IMR-90 (cell line): ENCODE data around the gene PDCD1LG2. TPM values are rescaled to one million over a fixed set of nuclear protein-coding genes. Genes with fewer than 3 reads are reported as not detected.

Source experiments
- ATAC-seq: fragments of 200-7000 bp; cut with Tn5 transposase; 2 replicates; pipeline ENCODE4 v1.9.1; 2020; ENCODE audit warnings: low read depth, mild to moderate bottlenecking, moderate library complexity
- BruUV-seq: library from RNA; stranded (reverse); fragments of 400-500 nt; replicated peaks from 2 replicates; lab custom pipeline; 2021; lab: Mats Ljungman, UMichigan
- CTCF ChIA-PET: fragments of 300-600 bp; formaldehyde crosslinking; extraction: SDS; loops from one replicate; lab custom pipeline; 2021; ENCODE audit warnings: antibody characterized with exemption; lab: Yijun Ruan, JAX
- POLR2A ChIA-PET: fragments of 300-600 bp; sonication (Branson Sonifier 250); formaldehyde crosslinking; loops from one replicate; lab custom pipeline; 2022; ENCODE audit warnings: antibody characterized with exemption; ENCODE audit not compliant: unreplicated experiment; lab: Charles Lee
- DNase-seq: peaks from one replicate; pipeline ENCODE4 v3.0.0; 2013
- H2AFZ ChIP-seq: replicated peaks from 2 replicates; pipeline ENCODE3; 2013; ENCODE audit warnings: low read length, mild to moderate bottlenecking; ENCODE audit not compliant: poor library complexity
- H2AK5ac ChIP-seq: 2 replicates; pipeline ENCODE4 v1.6.1; 2013; ENCODE audit warnings: low read depth, low read length, inconsistent platforms
- H2AK9ac ChIP-seq: replicated peaks from 2 replicates; pipeline ENCODE3; 2013; ENCODE audit warnings: mild to moderate bottlenecking, low read depth, low read length, moderate library complexity; ENCODE audit not compliant: poor library complexity
- H2BK120ac ChIP-seq: 2 replicates; pipeline ENCODE4 v1.6.1; 2013; ENCODE audit warnings: low read depth, low read length, inconsistent platforms
- H2BK15ac ChIP-seq: 3 replicates; pipeline ENCODE4 v1.6.1; 2013; ENCODE audit warnings: low read depth, low read length, inconsistent platforms
- H2BK20ac ChIP-seq: 2 replicates; pipeline ENCODE4 v1.6.1; 2013; ENCODE audit warnings: low read depth, mild to moderate bottlenecking, inconsistent platforms, low read length, moderate library complexity
- H2BK5ac ChIP-seq: 2 replicates; pipeline ENCODE4 v1.6.1; 2013; ENCODE audit warnings: mild to moderate bottlenecking, low read depth, low read length, inconsistent platforms; ENCODE audit not compliant: poor library complexity, severe bottlenecking
- H3K14ac ChIP-seq: replicated peaks from 2 replicates; pipeline ENCODE4 v1.6.1; 2013; ENCODE audit warnings: low read depth, low read length, inconsistent platforms
- H3K18ac ChIP-seq: 2 replicates; pipeline ENCODE4 v1.6.1; 2013; ENCODE audit warnings: low read depth, low read length, control low read depth
- H3K23ac ChIP-seq: 2 replicates; pipeline ENCODE4 v1.6.1; 2013; ENCODE audit warnings: low read depth, low read length, inconsistent platforms
- H3K27ac ChIP-seq: 2 replicates; pipeline ENCODE4 v1.5.1; 2013; ENCODE audit warnings: mild to moderate bottlenecking, control low read depth, low read length; ENCODE audit not compliant: insufficient read depth
- H3K27me3 ChIP-seq: 2 replicates; pipeline ENCODE4 v1.6.1; 2013; ENCODE audit warnings: low read length; ENCODE audit not compliant: control insufficient read depth, insufficient read depth
- H3K36me3 ChIP-seq: 2 replicates; pipeline ENCODE4 v1.6.1; 2013; ENCODE audit warnings: low read length, mixed read lengths; ENCODE audit not compliant: control insufficient read depth, insufficient read depth
- H3K4ac ChIP-seq: 2 replicates; pipeline ENCODE4 v1.6.1; 2013; ENCODE audit warnings: low read depth, low read length, inconsistent platforms
- H3K4me1 ChIP-seq: 2 replicates; pipeline ENCODE4 v1.6.1; 2013; ENCODE audit warnings: low read length, mixed read lengths; ENCODE audit not compliant: control insufficient read depth, insufficient read depth
- H3K4me2 ChIP-seq: 2 replicates; pipeline ENCODE4 v1.6.1; 2013; ENCODE audit warnings: low read depth, mild to moderate bottlenecking, control low read depth, low read length, moderate library complexity
- H3K4me3 ChIP-seq: 2 replicates; pipeline ENCODE4 v1.5.1; 2013; ENCODE audit warnings: low read depth, mild to moderate bottlenecking, control low read depth, low read length, moderate library complexity; ENCODE audit not compliant: insufficient read depth
- H3K56ac ChIP-seq: 2 replicates; pipeline ENCODE4 v1.6.1; 2013; ENCODE audit warnings: low read length, inconsistent platforms; ENCODE audit not compliant: insufficient read depth; ENCODE audit errors: extremely low read depth
- H3K79me1 ChIP-seq, 2 experiments: 2 replicates each; pipeline ENCODE4 v1.6.1; 2013; ENCODE audit warnings: low read length in 2 of 2, inconsistent platforms in 1 of 2, low read depth in 1 of 2
- H3K9ac ChIP-seq: 2 replicates; pipeline ENCODE4 v1.6.1; 2013; ENCODE audit warnings: low read depth, low read length, control low read depth
- H3K9me1 ChIP-seq: 2 replicates; pipeline ENCODE4 v1.6.1; 2013; ENCODE audit warnings: low read length, inconsistent platforms; ENCODE audit not compliant: insufficient read depth
- H3K9me3 ChIP-seq: 2 replicates; pipeline ENCODE4 v1.6.1; 2013; ENCODE audit warnings: low read length; ENCODE audit not compliant: control insufficient read depth, insufficient read depth
- H4K20me1 ChIP-seq: 2 replicates; pipeline ENCODE4 v1.6.1; 2013; ENCODE audit warnings: low read length, inconsistent platforms; ENCODE audit not compliant: insufficient read depth
- H4K5ac ChIP-seq: 2 replicates; pipeline ENCODE4 v1.6.1; 2013; ENCODE audit warnings: mild to moderate bottlenecking, low read depth, low read length, control low read depth
- H4K8ac ChIP-seq, 2 experiments: 2 replicates each; pipeline ENCODE4 v1.6.1; 2013; ENCODE audit warnings: low read depth in 2 of 2, low read length in 2 of 2, control low read depth in 1 of 2, inconsistent platforms in 1 of 2
- H4K91ac ChIP-seq: 2 replicates; pipeline ENCODE4 v1.6.1; 2013; ENCODE audit warnings: low read depth, low read length, inconsistent platforms; ENCODE audit not compliant: insufficient read depth
- MXI1 ChIP-seq: IDR thresholded peaks from 2 replicates; pipeline ENCODE4 v1.6.1; 2012; ENCODE audit warnings: low read depth, mild to moderate bottlenecking, low read length, moderate library complexity, borderline replicate concordance
- RAD21 ChIP-seq: IDR thresholded peaks from 2 replicates; pipeline ENCODE4 v1.6.1; 2012; ENCODE audit warnings: low read length, improper control_type of control experiment
- SMC3 ChIP-seq: fragments of 150-350 bp; IDR thresholded peaks from 2 replicates; pipeline ENCODE4 v1.6.1; 2016; ENCODE audit warnings: low read depth, mild to moderate bottlenecking, antibody characterized with exemption, low read length, moderate library complexity
- WGBS, 2 experiments: methylation state at CpG; one replicate each; pipeline versions ENCODE4 v1.1.5 to v1.1.7; 2013; ENCODE audit warnings: missing lambda C conversion rate in 2 of 2; ENCODE audit not compliant: insufficient read length in 1 of 2; ENCODE audit errors: extremely low coverage in 2 of 2; 5-methylcytosine and 5-hydroxymethylcytosine counted together
- dilution Hi-C: fragments of 300-500 bp; cut with HindIII; formaldehyde crosslinking; loops from one replicate; pipeline ENCODE4 v1.14.3; 2018; ENCODE audit warnings: low sequenced_read_pairs; ENCODE audit not compliant: unreplicated experiment
- in situ Hi-C: fragments of 300-500 bp; cut with MboI; formaldehyde crosslinking; loops from 3 replicates; pipeline ENCODE4 v1.14.3; 2019; ENCODE audit warnings: low sequenced_read_pairs, inconsistent platforms, mixed read lengths
- intact Hi-C: fragments of 100-400 bp; cut with micrococcal nuclease; formaldehyde crosslinking; loops from 2 replicates; pipeline ENCODE4 v1.10.0; 2022
- polyA plus RNA-seq, 3 experiments: library from polyadenylated mRNA; depleted of rRNA; stranded (reverse); fragments of >200 nt; gene quantifications; 2 replicates each; pipeline ENCODE4 v1.2.3, GENCODE V29; 2012; ENCODE audit warnings: low replicate concordance in 1 of 3
- total RNA-seq: library from RNA; depleted of rRNA; stranded (reverse); fragments of >200 nt; gene quantifications from 2 replicates; pipeline ENCODE4 v1.2.3, GENCODE V29; 2012
- TF ChIP-seq, protein P1 (sequence below): fragments of 150-350 bp; IDR thresholded peaks from 2 replicates; pipeline ENCODE4 v1.6.1; 2017; ENCODE audit warnings: mild to moderate bottlenecking, antibody characterized with exemption, low read length, low read depth
- TF ChIP-seq, protein P2 (sequence below): fragments of 150-350 bp; IDR thresholded peaks from 2 replicates; pipeline ENCODE4 v1.6.1; 2016; ENCODE audit warnings: low read depth, mild to moderate bottlenecking, low read length, moderate library complexity, borderline replicate concordance

Gene PDCD1LG2
- total and polyA plus RNA-seq, 2 of the 4 experiments (the other 2 are of a cell fraction): 17.5 to 33.3 TPM

DNA sequence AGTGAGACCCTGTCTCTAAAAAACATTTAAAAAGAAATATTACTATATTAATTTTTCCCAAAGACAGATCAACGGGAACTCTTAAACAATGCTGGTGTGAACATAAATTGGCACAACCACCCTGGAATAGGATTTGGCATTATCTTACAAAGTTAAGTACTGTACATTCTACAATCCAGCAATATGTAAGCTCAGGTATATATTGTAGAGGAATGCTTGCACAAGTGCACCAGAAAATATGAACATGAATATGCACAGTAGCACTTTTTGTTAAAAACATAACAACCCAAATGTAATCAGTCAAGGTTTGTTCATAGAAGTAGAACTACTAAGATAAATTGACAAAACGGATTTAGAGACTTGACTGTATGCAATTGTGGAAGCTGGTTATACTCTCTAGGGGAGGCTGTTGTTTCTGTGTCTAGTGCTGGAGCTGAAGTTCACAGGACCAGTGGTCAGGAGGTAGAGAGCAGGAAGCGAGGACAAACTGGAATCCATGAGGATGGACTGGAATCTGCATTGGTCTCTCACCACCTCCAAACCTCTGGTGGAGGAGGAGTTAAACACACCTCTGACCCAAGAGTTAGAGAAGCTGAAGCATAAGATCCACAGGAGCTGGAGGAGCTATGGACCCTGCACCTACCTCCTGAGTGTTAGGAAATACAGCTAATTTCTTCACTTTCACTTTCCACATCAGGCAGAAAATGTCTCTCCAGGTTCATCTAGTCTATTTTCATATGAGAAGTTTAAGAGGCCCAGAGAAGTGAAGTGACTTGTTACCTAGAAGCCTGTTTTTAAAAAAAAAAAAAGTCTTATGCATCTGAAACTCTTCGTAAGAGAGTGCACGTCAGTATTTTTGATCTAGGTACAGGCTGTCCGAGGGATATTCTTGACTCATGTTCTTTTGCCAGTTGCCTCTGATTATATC lies 98.2 kb downstream of the PDCD1LG2 start:
- Histone ChIP-seq H4K20me1 (no peaks in the 10 kb centered on the region), H3K9me1 (no peaks in the 10 kb centered on the region), H2AK5ac (no peak overlapping the region), H2AK9ac (peak overlapping the region; percentile 43), H2BK20ac (no peak overlapping the region), H3K4ac (no peak overlapping the region), H3K18ac (peak overlapping the region; percentile 38; the same call in 1 of the 2 replicates), H2AFZ (no peak overlapping the region), H2BK120ac (no peak overlapping the region), H3K23ac (no peak overlapping the region), H3K56ac (no peak overlapping the region), H3K36me3 (0 out of 2 replicates have a peak, but pooled peaks cover 1% of the 10 kb centered on the region), H3K4me3 (no peak overlapping the region), H2BK15ac (no peak overlapping the region), H3K79me1 (peaks cover 0 to 4% of the 10 kb centered on the region in 2 experiments; a peak in 1 of 4 replicates), H3K14ac (peak overlapping the region; percentile 36; the same call in 1 of the 2 replicates), H4K8ac (0 out of 4 replicates have a peak overlapping the region, but pooled peaks of 1 of the 2 experiments have one; percentile 37), H4K5ac (peak overlapping the region; percentile 78; the same call in 1 of the 2 replicates), H3K27ac (no peak overlapping the region), H3K9ac (no peak overlapping the region), H3K9me3 (no peaks in the 10 kb centered on the region), H4K91ac (no peak overlapping the region), H3K4me2 (peak overlapping the region; percentile 91), H3K4me1 (no peaks in the 10 kb centered on the region), H2BK5ac (no peak overlapping the region), H3K27me3 (no peaks in the 10 kb centered on the region)
- no CpG with 5 or more reads among the region's 6 CpGs for WGBS, 2 experiments
- ChIA-PET CTCF (no interaction called here), POLR2A (no interaction called here)
- DNase-seq: no peak
- BruUV-seq: no TSS peak
- dilution Hi-C loops (no loop called here), in situ Hi-C loops (loop anchor here (10.0 kb wide), 1 partner anchor 56 kb away; no protein-coding TSS in a partner anchor), intact Hi-C loops (no loop called here)
- ATAC-seq: peak; percentile 14; the same call in 1 of the 2 replicates
- TF ChIP-seq RAD21: no peak
- TF ChIP-seq, protein P1, sequence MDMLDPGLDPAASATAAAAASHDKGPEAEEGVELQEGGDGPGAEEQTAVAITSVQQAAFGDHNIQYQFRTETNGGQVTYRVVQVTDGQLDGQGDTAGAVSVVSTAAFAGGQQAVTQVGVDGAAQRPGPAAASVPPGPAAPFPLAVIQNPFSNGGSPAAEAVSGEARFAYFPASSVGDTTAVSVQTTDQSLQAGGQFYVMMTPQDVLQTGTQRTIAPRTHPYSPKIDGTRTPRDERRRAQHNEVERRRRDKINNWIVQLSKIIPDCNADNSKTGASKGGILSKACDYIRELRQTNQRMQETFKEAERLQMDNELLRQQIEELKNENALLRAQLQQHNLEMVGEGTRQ: no peak
- no peak for TF ChIP-seq MXI1
- no peak for TF ChIP-seq SMC3
- TF ChIP-seq, protein P2, sequence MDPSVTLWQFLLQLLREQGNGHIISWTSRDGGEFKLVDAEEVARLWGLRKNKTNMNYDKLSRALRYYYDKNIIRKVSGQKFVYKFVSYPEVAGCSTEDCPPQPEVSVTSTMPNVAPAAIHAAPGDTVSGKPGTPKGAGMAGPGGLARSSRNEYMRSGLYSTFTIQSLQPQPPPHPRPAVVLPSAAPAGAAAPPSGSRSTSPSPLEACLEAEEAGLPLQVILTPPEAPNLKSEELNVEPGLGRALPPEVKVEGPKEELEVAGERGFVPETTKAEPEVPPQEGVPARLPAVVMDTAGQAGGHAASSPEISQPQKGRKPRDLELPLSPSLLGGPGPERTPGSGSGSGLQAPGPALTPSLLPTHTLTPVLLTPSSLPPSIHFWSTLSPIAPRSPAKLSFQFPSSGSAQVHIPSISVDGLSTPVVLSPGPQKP: no peak
